Endothelial cell of umbilical vein (primary cell): ENCODE data around the gene SLC38A10. TPM values are rescaled to one million over a fixed set of nuclear protein-coding genes. Genes with fewer than 3 reads are reported as not detected.

Experiments
- BruUV-seq: library from RNA; stranded (reverse); fragments of 400-500 nt; replicated peaks from 2 replicates; lab custom pipeline; 2021; lab: Mats Ljungman, UMichigan
- CTCF ChIA-PET: fragments of 300-600, 350-600 bp; sonication (Branson Sonifier 250); formaldehyde crosslinking; loops from one replicate; lab custom pipeline; 2021; ENCODE audit warnings: antibody characterized with exemption, inconsistent platforms; lab: Charles Lee
- POLR2A ChIA-PET: fragments of 300-600, 350-600 bp; sonication (Branson Sonifier 250); formaldehyde crosslinking; loops from one replicate; lab custom pipeline; 2021; ENCODE audit warnings: antibody characterized with exemption, inconsistent platforms; lab: Charles Lee
- DNase-seq: peaks from one replicate; pipeline ENCODE4 v3.0.0-alpha.2; 2011; ENCODE audit warnings: low read depth, low spot score
- FAIRE-seq: peaks from 2 replicates; lab custom pipeline; 2011; peaks lifted over from hg19 to GRCh38; lab: Jason Lieb, UNC
- H2AFZ ChIP-seq: 2 replicates; pipeline ENCODE4 v1.6.0; 2012; ENCODE audit warnings: low read depth, low read length, control low read depth, inconsistent platforms
- H3K27ac ChIP-seq: 2 replicates; pipeline ENCODE4 v1.5.1; 2011; ENCODE audit warnings: low read depth, mild to moderate bottlenecking, control low read depth, low read length, moderate library complexity; ENCODE audit not compliant: insufficient read depth
- H3K27me3 ChIP-seq, 2 experiments: 2 replicates each; pipeline versions ENCODE4 v1.6.0 to v1.6.1; 2011; ENCODE audit warnings: low read length in 2 of 2, mixed read lengths in 1 of 2; ENCODE audit not compliant: control insufficient read depth in 2 of 2, insufficient read depth in 2 of 2
- H3K36me3 ChIP-seq, 2 experiments: 2 replicates in 1 of 2; 3 replicates in 1 of 2; pipeline ENCODE4 v1.5.1; 2011; ENCODE audit warnings: low read length in 2 of 2, mild to moderate bottlenecking in 1 of 2, moderate library complexity in 1 of 2; ENCODE audit not compliant: control insufficient read depth in 2 of 2, insufficient read depth in 2 of 2; ENCODE audit errors: extremely low read depth in 1 of 2
- H3K4me1 ChIP-seq: 3 replicates; pipeline ENCODE4 v1.5.1; 2011; ENCODE audit warnings: mild to moderate bottlenecking, low read length; ENCODE audit not compliant: control insufficient read depth, insufficient read depth; ENCODE audit errors: extremely low read depth
- H3K4me2 ChIP-seq: 2 replicates; pipeline ENCODE4 v1.6.1; 2011; ENCODE audit warnings: low read length, control low read depth, mixed read lengths; ENCODE audit not compliant: insufficient read depth
- H3K4me3 ChIP-seq, 3 experiments: fragments of 200-600 bp in 1 of 3; sonication (generic), shearing (Covaris generic) in 1 of 3; replicated peaks in 1 of 3; 2 replicates each; pipeline ENCODE4 v1.5.1; 2011 to 2016; ENCODE audit warnings: control low read depth in 3 of 3, low read length in 3 of 3, mild to moderate bottlenecking in 2 of 3, inconsistent platforms in 1 of 3, low read depth in 1 of 3, moderate library complexity in 1 of 3; ENCODE audit not compliant: insufficient read depth in 1 of 3
- H3K79me2 ChIP-seq: 2 replicates; pipeline ENCODE4 v1.6.0; 2012; ENCODE audit warnings: low read length, inconsistent platforms; ENCODE audit not compliant: control insufficient read depth, insufficient read depth
- H3K9ac ChIP-seq: replicated peaks from 2 replicates; pipeline ENCODE3; 2011; ENCODE audit warnings: low read length, control low read depth; ENCODE audit not compliant: insufficient read depth; ENCODE audit errors: extremely low read depth
- H3K9me1 ChIP-seq: replicated peaks from 3 replicates; pipeline ENCODE4 v1.6.0; 2011; ENCODE audit warnings: mild to moderate bottlenecking, low read length; ENCODE audit not compliant: control insufficient read depth, insufficient read depth; ENCODE audit errors: extremely low read depth
- H3K9me3 ChIP-seq: replicated peaks from 2 replicates; pipeline ENCODE4 v1.5.1; 2012; ENCODE audit warnings: low read length, inconsistent platforms; ENCODE audit not compliant: control insufficient read depth, insufficient read depth
- H4K20me1 ChIP-seq: replicated peaks from 2 replicates; pipeline ENCODE3; 2011; ENCODE audit warnings: mild to moderate bottlenecking, low read length; ENCODE audit not compliant: control insufficient read depth, insufficient read depth; ENCODE audit errors: extremely low read depth
- CTCF ChIP-seq, 2 donors: IDR thresholded peaks; 1 replicate in 1 of 2; 2 replicates in 1 of 2; pipeline ENCODE4 v1.5.1; 2011; ENCODE audit warnings: low read length in 2 of 2, mild to moderate bottlenecking in 2 of 2, moderate library complexity in 2 of 2, control low read depth in 1 of 2, inconsistent platforms in 1 of 2, low read depth in 1 of 2; ENCODE audit not compliant: insufficient read depth in 1 of 2; ENCODE audit errors: extremely low read depth in 1 of 2
- EZH2 ChIP-seq: IDR thresholded peaks from 2 replicates; pipeline ENCODE4 v1.6.1; 2012; ENCODE audit warnings: borderline replicate concordance, low read depth, mild to moderate bottlenecking, moderate library complexity, low read length, inconsistent platforms; ENCODE audit not compliant: severe bottlenecking
- FOS ChIP-seq: IDR thresholded peaks from 2 replicates; pipeline ENCODE4 v1.6.1; 2011; ENCODE audit warnings: mild to moderate bottlenecking, low read length, moderate library complexity, borderline replicate concordance; ENCODE audit not compliant: insufficient read depth
- GATA2 ChIP-seq: IDR thresholded peaks from 2 replicates; pipeline ENCODE4 v1.7.0; 2011; ENCODE audit warnings: low read depth, mild to moderate bottlenecking, moderate library complexity, mixed read lengths, low read length; ENCODE audit not compliant: insufficient read length, insufficient read depth
- JUN ChIP-seq: IDR thresholded peaks from 2 replicates; pipeline ENCODE4 v1.6.1; 2011; ENCODE audit warnings: borderline replicate concordance, low read depth; ENCODE audit not compliant: insufficient read length, insufficient read depth
- MYC ChIP-seq: IDR thresholded peaks from one replicate; pipeline ENCODE4 v1.6.1; 2011; ENCODE audit warnings: mild to moderate bottlenecking, low read depth, low read length
- POLR2A ChIP-seq: IDR thresholded peaks from 2 replicates; pipeline ENCODE4 v1.6.1; 2012; ENCODE audit warnings: low read depth, mild to moderate bottlenecking, control low read depth, low read length
- POLR2AphosphoS5 ChIP-seq: IDR thresholded peaks from 2 replicates; pipeline ENCODE4 v1.6.1; 2012; ENCODE audit warnings: low read depth, mild to moderate bottlenecking, control low read depth, low read length, moderate library complexity; ENCODE audit not compliant: insufficient read depth
- dilution Hi-C: fragments of 300-500 bp; cut with MboI; formaldehyde crosslinking; loops from one replicate; pipeline ENCODE4 v1.15.0; 2019; ENCODE audit warnings: low sequenced_read_pairs; ENCODE audit not compliant: extremely low pct_ligation_motif_present
- intact Hi-C: fragments of 100-400 bp; cut with micrococcal nuclease; formaldehyde crosslinking; loops from one replicate; pipeline ENCODE4 v1.10.0; 2022
- polyA plus RNA-seq, 4 experiments: library from polyadenylated mRNA; depleted of rRNA in 3 of 4; stranded (reverse) in 3 of 4; unstranded in 1 of 4; fragments of >200 nt; gene quantifications; 2 replicates each; pipeline versions ENCODE4 v1.2.1 to v1.2.3, GENCODE V29; 2011 to 2012; ENCODE audit warnings: missing spikeins in 1 of 4
- total RNA-seq: library from RNA; stranded (reverse); gene quantifications from 2 replicates; pipeline ENCODE4 v1.2.3, GENCODE V29; 2021
- TF ChIP-seq, protein P1 (sequence below): IDR thresholded peaks from 2 replicates; pipeline ENCODE4 v1.6.1; 2011; ENCODE audit not compliant: insufficient read depth, insufficient read length

SLC38A10 gene
- total and polyA plus RNA-seq, 2 donors (not counting 3 experiments of a cell fraction or from before 2014, with no cell fraction given) = 72.7 to 113 TPM

- intact Hi-C loops (no loop called here), dilution Hi-C loops (no loop called here)
- DNase-seq (no peak), FAIRE-seq (no peak)
- no peaks in the 10 kb centered on the region for H3K4me1 ChIP-seq
- no peaks in the 10 kb centered on the region for H3K9me1 ChIP-seq
- H3K4me2 ChIP-seq = no peak overlapping the region
- H2AFZ ChIP-seq = no peak overlapping the region
- no TSS peak for BruUV-seq
- no peak overlapping the region for H3K27ac ChIP-seq
- ChIA-PET POLR2A (no interaction called here), CTCF (no interaction called here)
- TF ChIP-seq JUN (no peak), POLR2AphosphoS5 (no peak), FOS (no peak), CTCF (IDR thresholded peaks at IDR 0.05; ENCODE audit: extremely low read depth in 1 of 2, insufficient read depth in 1 of 2, low read depth in 1 of 2, low read length in 2 of 2) (no peak), MYC (no peak), GATA2 (no peak), EZH2 (no peak), POLR2A (no peak)
- TF ChIP-seq, protein P1, sequence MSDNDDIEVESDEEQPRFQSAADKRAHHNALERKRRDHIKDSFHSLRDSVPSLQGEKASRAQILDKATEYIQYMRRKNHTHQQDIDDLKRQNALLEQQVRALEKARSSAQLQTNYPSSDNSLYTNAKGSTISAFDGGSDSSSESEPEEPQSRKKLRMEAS = no peak
- H3K9me3 ChIP-seq = no peaks in the 10 kb centered on the region
- peaks cover 0 to 41% of the 10 kb centered on the region in 2 experiments for H3K36me3 ChIP-seq
- no peaks in the 10 kb centered on the region for H3K27me3 ChIP-seq
- peaks cover 5% of the 10 kb centered on the region for H3K79me2 ChIP-seq
- H3K9ac ChIP-seq = no peak overlapping the region
- no peaks in the 10 kb centered on the region for H4K20me1 ChIP-seq
- no peak overlapping the region for H3K4me3 ChIP-seq
These were observed 61.8 kb downstream of the SLC38A10 start for GRCh38 chr17:81233316-81233715.
